OCI-LY1 (cell line): Measurements from ENCODE around the gene NOX5.

Source experiments
- H2AFZ ChIP-seq: fragments of 200-600 bp; sonication (generic), shearing (Covaris generic); 2 replicates; pipeline ENCODE4 v1.6.0; 2014; ENCODE audit warnings: antibody characterized with exemption, mild to moderate bottlenecking, low read length
- H3F3A ChIP-seq: fragments of 200-600 bp; sonication (generic), shearing (Covaris generic); 2 replicates; pipeline ENCODE4 v1.6.0; 2014; ENCODE audit warnings: mild to moderate bottlenecking, antibody characterized with exemption, low read length, moderate library complexity; ENCODE audit not compliant: insufficient read depth
- H3K27ac ChIP-seq: fragments of 200-600 bp; sonication (generic); 2 replicates; pipeline ENCODE4 v1.5.1; 2014; ENCODE audit warnings: low read length, mixed run types, mild to moderate bottlenecking, low read depth; ENCODE audit not compliant: poor library complexity, severe bottlenecking
- H3K27me3 ChIP-seq: fragments of 200-600 bp; sonication (generic); 2 replicates; pipeline ENCODE4 v1.6.0; 2014; ENCODE audit warnings: antibody characterized with exemption, mild to moderate bottlenecking, low read length, moderate library complexity; ENCODE audit not compliant: insufficient read depth
- H3K36me3 ChIP-seq: fragments of 200-600 bp; sonication (generic); 2 replicates; pipeline ENCODE4 v1.6.1; 2014; ENCODE audit warnings: mild to moderate bottlenecking, antibody characterized with exemption, low read length, moderate library complexity, mixed read lengths; ENCODE audit not compliant: insufficient read depth
- H3K4me1 ChIP-seq: fragments of 200-600 bp; sonication (generic); 2 replicates; pipeline ENCODE4 v1.5.1; 2014; ENCODE audit warnings: mild to moderate bottlenecking, low read length, moderate library complexity; ENCODE audit not compliant: insufficient read depth, severe bottlenecking
- H3K4me2 ChIP-seq: fragments of 200-600 bp; sonication (generic), shearing (Covaris generic); 2 replicates; pipeline ENCODE4 v1.6.1; 2014; ENCODE audit warnings: low read length
- H3K4me3 ChIP-seq: fragments of 200-600 bp; sonication (generic); 2 replicates; pipeline ENCODE4 v1.5.1; 2014; ENCODE audit warnings: low read length, low read depth, mild to moderate bottlenecking, mixed read lengths; ENCODE audit not compliant: poor library complexity, severe bottlenecking
- H3K79me2 ChIP-seq: fragments of 200-600 bp; shearing (Covaris generic); 2 replicates; pipeline ENCODE4 v1.6.1; 2016; ENCODE audit warnings: mixed run types, low read length, mixed read lengths; ENCODE audit not compliant: insufficient read depth
- H3K9ac ChIP-seq: fragments of 200-600 bp; sonication (generic), shearing (Covaris generic); 2 replicates; pipeline ENCODE4 v1.6.1; 2014; ENCODE audit warnings: mild to moderate bottlenecking, low read length, mixed read lengths
- H3K9me2 ChIP-seq: fragments of 200-600 bp; sonication (generic), shearing (Covaris generic); 2 replicates; pipeline ENCODE4 v1.6.1; 2014; ENCODE audit warnings: low read depth, mild to moderate bottlenecking, low read length, mixed read lengths
- H3K9me3 ChIP-seq: fragments of 200-600 bp; shearing (Covaris generic); 2 replicates; pipeline ENCODE4 v1.6.1; 2014; ENCODE audit warnings: low read length, mixed read lengths
- H4K20me1 ChIP-seq: fragments of 200-600 bp; sonication (generic), shearing (Covaris generic); 2 replicates; pipeline ENCODE4 v1.6.0; 2016; ENCODE audit warnings: mild to moderate bottlenecking, low read length; ENCODE audit not compliant: insufficient read depth
- CTCF ChIP-seq: fragments of 200-600 bp; sonication (generic), shearing (Covaris generic); IDR thresholded peaks from 2 replicates; pipeline ENCODE4 v1.5.1; 2017; ENCODE audit warnings: mild to moderate bottlenecking, antibody characterized with exemption, low read length, moderate library complexity, mixed read lengths
- EZH2 ChIP-seq: fragments of 200-600 bp; sonication (generic), shearing (Covaris generic); IDR thresholded peaks from 2 replicates; pipeline ENCODE4 v1.8.0; 2017; ENCODE audit warnings: borderline replicate concordance, mixed run types, mild to moderate bottlenecking, antibody characterized with exemption, low read length, moderate library complexity, mixed read lengths

The NOX5 gene

GRCh38 chr15:69014454-69014853, at the start of gene NOX5:
TSS of gene NOX5 (plus strand) at chr15:69014695. CDS start at chr15:69014736, 41 bp downstream.
- no peak within 1 kb of the TSS for H3K4me3 ChIP-seq
- H3K36me3 ChIP-seq: no peaks in the 10 kb centered on the region
- H3K4me2 ChIP-seq: no peak within 1 kb of the TSS
- H2AFZ ChIP-seq: no peak within 1 kb of the TSS
- H3F3A ChIP-seq: no peaks in the 10 kb centered on the region
- no peaks in the 10 kb centered on the region for H4K20me1 ChIP-seq
- no peak for TF ChIP-seq CTCF
- no peak for TF ChIP-seq EZH2
- no peaks in the 10 kb centered on the region for H3K27me3 ChIP-seq
- no peak within 1 kb of the TSS for H3K9ac ChIP-seq
- H3K27ac ChIP-seq: no peak within 1 kb of the TSS
- H3K9me3 ChIP-seq: no peaks in the 10 kb centered on the region
- H3K9me2 ChIP-seq: no peaks in the 10 kb centered on the region
- H3K79me2 ChIP-seq: no peaks in the 10 kb centered on the region
- H3K4me1 ChIP-seq: no peaks in the 10 kb centered on the region

GRCh38 chr15:68966996-68967395, 47.5 kb upstream of the NOX5 start:
- H3K9me3 ChIP-seq: peaks cover 6% of the 10 kb centered on the region; the same call in 1 of the 2 replicates
- H3F3A ChIP-seq: no peaks in the 10 kb centered on the region
- no peaks in the 10 kb centered on the region; the same call in 1 of the 2 replicates for H3K27me3 ChIP-seq
- H3K36me3 ChIP-seq: no peaks in the 10 kb centered on the region
- H4K20me1 ChIP-seq: no peaks in the 10 kb centered on the region
- TF ChIP-seq EZH2 (no peak), CTCF (no peak)
- H3K79me2 ChIP-seq: no peaks in the 10 kb centered on the region
- no peaks in the 10 kb centered on the region for H3K9me2 ChIP-seq
- H3K4me2 ChIP-seq: no peak overlapping the region
- no peak overlapping the region for H3K4me3 ChIP-seq
- no peak overlapping the region for H3K9ac ChIP-seq
- H3K4me1 ChIP-seq: no peaks in the 10 kb centered on the region
- H2AFZ ChIP-seq: no peak overlapping the region
- H3K27ac ChIP-seq: no peak overlapping the region

- Histone ChIP-seq H3K27ac (no peak overlapping the region), H3K4me2 (no peak overlapping the region), H3K9me2 (no peaks in the 10 kb centered on the region), H3K36me3 (no peaks in the 10 kb centered on the region), H3K4me1 (no peaks in the 10 kb centered on the region), H3K27me3 (no peaks in the 10 kb centered on the region; the same call in 1 of the 2 replicates), H3K9ac (no peak overlapping the region), H4K20me1 (no peaks in the 10 kb centered on the region), H3K9me3 (peaks cover 6% of the 10 kb centered on the region; the same call in 1 of the 2 replicates), H3F3A (no peaks in the 10 kb centered on the region), H3K4me3 (no peak overlapping the region), H3K79me2 (no peaks in the 10 kb centered on the region), H2AFZ (no peak overlapping the region)
- TF ChIP-seq EZH2 (no peak), CTCF (no peak)
These were observed 46.5 kb upstream of the NOX5 start for GRCh38 chr15:68967948-68968347.
